A673 (cell line): ENCODE results near the gene PALMD.

ENCODE experiments used
- EZH2 ChIP-seq: fragments of 200-600 bp; sonication (generic); IDR thresholded peaks from 2 replicates; pipeline ENCODE4 v1.6.1; 2017; ENCODE audit warnings: borderline replicate concordance, low read depth, mild to moderate bottlenecking, mixed read lengths, antibody characterized with exemption, low read length; ENCODE audit not compliant: poor library complexity, severe bottlenecking
- TF ChIP-seq, protein P1 (sequence below): fragments of 300-800, 200-600 bp; sonication (generic); conservative IDR thresholded peaks from 2 replicates; pipeline ENCODE4 v1.5.1; 2017; ENCODE audit warnings: low read depth, mild to moderate bottlenecking, antibody characterized with exemption, low read length, moderate library complexity, mixed read lengths

DNA sequence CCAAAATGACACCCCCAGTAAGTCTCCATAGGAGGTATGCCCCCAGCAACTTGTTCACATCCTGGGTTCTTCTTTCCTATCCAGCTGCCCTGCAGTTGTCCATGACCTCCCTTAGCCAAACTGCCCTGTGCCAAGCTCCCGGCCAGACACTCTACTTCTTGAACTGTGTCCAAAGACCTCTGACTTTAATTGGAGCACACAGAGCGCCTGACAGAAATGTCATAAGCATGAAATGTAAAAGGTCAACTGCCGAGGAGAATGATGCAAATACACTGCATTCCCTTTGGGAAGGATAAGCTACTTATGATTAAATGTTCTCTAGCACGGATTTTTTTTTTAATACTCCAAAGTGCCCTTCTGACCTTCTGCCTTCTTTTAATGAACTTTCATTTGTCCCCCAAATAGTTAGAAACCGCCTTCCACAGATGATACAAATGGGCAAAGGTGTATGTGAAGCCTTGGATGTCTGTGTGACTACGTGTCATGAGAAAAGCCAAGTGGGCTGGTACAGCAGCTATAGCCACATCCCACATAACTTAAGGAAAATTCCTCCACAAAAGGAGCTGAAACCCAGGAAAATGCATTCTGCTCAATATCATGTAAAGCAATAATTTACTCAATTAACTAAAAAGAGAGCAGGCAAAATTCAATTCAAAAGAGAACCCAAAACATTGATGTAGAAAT, 26.8 kb downstream of the PALMD start:
- TF ChIP-seq, protein P1, sequence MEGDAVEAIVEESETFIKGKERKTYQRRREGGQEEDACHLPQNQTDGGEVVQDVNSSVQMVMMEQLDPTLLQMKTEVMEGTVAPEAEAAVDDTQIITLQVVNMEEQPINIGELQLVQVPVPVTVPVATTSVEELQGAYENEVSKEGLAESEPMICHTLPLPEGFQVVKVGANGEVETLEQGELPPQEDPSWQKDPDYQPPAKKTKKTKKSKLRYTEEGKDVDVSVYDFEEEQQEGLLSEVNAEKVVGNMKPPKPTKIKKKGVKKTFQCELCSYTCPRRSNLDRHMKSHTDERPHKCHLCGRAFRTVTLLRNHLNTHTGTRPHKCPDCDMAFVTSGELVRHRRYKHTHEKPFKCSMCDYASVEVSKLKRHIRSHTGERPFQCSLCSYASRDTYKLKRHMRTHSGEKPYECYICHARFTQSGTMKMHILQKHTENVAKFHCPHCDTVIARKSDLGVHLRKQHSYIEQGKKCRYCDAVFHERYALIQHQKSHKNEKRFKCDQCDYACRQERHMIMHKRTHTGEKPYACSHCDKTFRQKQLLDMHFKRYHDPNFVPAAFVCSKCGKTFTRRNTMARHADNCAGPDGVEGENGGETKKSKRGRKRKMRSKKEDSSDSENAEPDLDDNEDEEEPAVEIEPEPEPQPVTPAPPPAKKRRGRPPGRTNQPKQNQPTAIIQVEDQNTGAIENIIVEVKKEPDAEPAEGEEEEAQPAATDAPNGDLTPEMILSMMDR, result no peak
- TF ChIP-seq EZH2, result no peak
